KBM-7 (cell line): ENCODE measurements around the gene DCT.
A peak's percentile ranks its signal among the peaks of the same experiment; 100 is the strongest.

ENCODE experiments used
- DNase-seq: peaks from one replicate; pipeline ENCODE4 v3.0.0-alpha.2; 2015
- in situ Hi-C: fragments of 300-500 bp; cut with MboI; formaldehyde crosslinking; loops from 2 replicates; pipeline ENCODE4 v1.14.3; 2020; ENCODE audit warnings: low sequenced_read_pairs, low pct_unique_long_range_greater_than_20kb, mixed read lengths

DCT gene

DNA sequence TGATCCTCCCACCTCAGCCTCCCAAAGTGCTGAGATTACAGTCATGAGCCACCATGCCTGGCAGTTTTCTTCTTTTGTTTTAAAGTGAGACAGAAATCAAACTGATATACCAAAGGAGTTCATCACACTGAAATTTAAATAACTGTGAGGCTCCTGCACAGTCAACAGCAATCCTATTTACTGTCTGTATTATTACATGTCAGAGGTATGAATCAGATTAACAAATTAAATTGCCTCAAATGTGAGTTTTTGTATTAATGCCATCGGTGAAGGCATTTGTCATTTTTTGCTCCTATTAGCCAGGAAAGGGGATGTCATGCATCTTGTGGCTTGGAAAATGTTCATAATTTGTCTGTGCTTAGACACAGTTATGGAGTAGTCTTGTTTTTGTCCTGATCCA, 20.4 kb downstream of the DCT start:
- DNase-seq: no peak
- in situ Hi-C loops: no loop called here

DNA sequence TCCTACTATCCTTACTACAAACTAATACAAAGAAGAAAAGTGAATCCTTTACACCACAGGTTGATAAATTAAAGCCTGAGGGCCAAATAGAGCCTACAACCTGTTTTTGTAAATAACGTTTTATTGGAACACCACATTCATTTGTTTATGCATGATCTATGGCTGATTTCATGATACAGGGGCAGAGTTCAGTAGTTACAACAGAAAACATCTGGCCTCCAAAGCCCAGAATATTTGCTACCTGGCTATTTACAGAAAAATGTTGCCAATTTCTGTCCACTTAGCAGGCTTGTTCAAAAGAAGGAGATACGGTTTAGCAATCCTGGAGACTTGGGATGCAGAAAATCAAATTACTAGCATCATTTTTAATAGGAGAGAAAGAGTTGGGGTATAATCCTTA, 24.1 kb downstream of the DCT start:
- in situ Hi-C loops: no loop called here
- DNase-seq: no peak

DNA sequence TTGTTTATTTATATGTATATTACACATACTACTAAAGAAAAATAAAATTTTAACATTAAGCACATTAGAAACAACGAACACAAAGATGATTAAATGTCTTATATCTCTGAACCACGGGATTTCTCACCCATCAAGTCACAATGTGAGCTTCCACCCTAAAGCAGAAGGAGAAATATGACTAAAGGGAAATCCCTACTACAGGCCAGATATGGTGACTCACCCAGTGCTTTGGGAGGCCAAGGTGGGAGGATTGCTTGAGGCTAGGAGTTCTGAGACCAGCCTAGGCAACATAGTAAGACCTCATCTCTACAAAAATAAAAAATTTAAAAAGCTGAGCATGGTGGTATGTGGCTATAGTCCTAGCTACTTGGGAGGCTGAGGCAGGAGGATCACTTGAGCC, 24.6 kb downstream of the DCT start:
- in situ Hi-C loops: no loop called here
- no peak for DNase-seq

DNA sequence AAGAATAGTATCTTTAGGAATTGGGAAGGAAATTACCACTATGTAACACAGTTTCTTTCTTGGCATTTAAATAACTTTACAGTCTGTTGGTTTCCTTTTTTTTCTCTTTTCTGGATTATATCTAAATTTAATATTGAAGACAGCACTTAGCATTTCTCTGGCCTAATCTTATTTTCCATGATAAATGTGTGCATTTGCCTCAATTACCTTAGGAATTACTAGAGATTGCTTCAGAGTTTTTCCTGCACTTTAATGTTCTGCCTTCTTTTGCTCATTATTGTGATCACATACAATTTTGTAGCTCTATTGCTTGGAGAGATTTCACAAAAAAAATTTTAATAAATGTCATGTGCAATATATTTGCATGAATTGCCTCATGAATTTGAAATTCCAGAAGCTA, 25.1 kb downstream of the DCT start:
- in situ Hi-C loops: no loop called here
- no peak for DNase-seq

DNA sequence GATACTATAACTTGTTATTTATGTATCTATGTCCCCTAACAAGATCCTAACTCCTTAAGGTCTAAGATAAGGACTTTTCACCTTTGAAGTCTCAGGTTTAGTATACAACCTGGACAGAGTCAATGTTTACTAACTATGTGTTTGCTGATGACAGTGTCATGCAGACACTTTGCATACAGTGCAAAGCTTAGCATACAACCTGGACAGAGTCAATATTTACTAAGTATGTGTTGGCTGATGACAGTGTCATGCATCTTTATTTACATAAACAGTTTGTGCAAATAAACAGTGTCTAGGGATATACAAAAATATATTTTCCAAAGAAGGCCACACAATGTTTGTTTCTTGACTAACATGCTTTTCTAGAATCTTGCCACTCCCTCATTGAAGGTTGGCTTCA, 34.7 kb downstream of the DCT start:
- DNase-seq: no peak
- in situ Hi-C loops: no loop called here

DNA sequence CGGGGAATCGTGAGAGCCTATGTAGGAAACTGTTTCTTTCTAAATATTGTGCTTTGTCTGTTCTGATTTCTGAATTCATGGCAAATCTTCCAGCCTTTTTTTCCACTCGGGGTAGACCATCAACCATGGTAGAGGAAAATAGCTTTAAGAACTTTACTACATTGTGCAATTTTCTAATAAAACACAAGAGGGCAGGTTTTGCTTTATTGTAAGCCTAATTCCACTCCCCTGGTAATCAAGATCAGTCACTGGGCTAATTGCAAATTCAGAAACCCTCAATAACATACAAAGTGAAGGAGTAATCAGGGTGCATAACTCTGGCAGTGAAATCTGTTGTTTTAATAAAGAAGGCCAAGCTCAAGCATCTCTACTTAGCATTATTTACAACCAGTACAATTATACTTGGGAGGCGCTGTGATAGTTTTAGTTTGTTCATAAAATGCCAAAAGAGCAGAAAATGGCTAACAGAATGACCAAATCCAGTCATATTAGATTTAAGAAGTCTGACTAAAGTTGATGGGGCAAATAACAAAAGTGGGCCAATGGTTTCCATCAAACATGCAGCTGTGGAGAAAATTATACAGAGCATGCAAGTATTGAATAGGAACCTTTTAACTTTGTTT, 43.8 kb downstream of the DCT start:
- DNase-seq: peak; percentile 75
- in situ Hi-C loops: loop anchor here (10.0 kb wide), 1 partner anchor 179 kb away; no protein-coding TSS in a partner anchor

DNA sequence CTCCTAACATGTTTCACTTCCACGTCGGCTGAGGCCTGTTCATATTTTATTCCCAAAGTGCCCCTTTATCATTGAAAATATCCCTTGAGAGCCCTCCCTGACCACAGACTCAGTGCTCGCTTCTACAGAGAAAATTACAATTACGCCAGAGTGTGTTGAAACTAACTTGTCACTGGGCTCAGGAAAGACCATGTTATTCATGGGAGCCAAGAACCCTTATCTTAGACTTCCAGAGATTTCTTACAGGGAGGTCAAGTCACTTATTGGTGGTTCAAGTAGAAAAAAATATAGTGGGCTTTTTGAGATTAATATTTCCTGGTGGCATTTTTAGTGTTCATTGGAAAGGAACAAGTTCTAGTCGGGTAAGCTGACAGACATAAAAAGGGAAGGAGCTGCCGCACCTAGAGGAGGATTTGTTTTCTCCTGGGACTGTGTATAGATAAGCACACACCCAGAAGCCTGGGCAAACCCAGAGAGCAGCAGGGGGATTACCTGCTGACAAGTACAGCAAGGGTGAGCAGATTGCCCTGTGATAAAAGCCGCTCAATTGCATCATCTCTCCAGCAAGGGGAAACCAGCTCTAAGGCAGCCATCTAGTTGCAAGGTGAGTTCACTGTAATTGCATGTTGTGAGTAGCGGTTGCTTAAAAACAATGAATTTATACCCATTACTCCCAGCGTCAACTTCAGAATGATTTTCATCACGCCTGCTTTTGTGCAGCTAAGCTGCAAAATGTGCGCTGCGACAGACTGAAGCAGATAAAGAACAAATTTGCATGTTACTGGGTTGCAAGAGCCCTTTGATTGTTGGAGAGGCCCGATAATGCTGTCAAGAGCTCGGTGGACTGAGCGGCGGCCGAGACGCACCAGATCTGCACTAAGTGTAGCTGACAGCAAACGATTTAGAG, 46.2 kb downstream of the DCT start:
- in situ Hi-C loops: loop anchor here (10.0 kb wide), 1 partner anchor 181 kb away; no protein-coding TSS in a partner anchor
- DNase-seq: peak; percentile 29

DNA sequence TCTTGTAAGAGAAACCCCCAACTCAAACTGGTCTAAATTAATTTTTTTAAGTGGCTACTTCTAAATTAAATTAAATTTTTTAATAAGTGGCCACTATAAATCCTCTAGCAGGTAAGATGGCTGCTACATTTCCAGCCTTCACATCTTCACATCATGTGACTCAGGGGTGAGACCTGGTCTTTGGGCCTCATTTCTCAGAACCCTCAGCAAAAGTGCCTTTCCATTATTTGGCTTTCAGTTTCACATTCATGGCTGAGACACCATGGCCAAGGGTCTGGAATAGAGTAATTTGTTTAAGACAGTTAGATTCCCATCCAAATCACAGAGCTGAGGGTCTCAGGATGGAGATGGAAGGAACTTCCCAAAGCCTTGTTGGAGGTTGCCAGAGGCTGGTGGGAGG, 47.5 kb downstream of the DCT start:
- DNase-seq: no peak
- in situ Hi-C loops: loop anchor here (10.0 kb wide), 1 partner anchor 183 kb away; no protein-coding TSS in a partner anchor

DNA sequence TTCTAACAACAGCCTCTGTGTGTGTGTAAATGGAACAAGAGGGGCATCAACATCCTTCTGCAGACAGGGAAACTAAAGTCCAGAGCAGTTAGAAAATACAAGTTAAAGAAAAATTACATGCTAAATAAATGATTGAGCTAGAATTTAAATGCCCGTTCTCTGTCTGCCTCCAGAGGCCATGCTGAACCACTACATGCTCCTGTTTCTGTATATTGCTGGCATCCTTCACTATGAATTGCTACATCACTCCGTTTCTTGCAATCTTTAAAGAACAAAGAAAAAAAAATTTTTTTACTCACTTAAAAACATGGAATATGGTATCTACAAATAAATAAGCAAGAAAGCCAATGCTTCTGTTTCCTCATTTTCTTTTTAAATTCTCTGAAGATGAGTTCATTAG, 47.9 kb downstream of the DCT start:
- in situ Hi-C loops: loop anchor here (10.0 kb wide), 1 partner anchor 183 kb away; no protein-coding TSS in a partner anchor
- DNase-seq: no peak

DNA sequence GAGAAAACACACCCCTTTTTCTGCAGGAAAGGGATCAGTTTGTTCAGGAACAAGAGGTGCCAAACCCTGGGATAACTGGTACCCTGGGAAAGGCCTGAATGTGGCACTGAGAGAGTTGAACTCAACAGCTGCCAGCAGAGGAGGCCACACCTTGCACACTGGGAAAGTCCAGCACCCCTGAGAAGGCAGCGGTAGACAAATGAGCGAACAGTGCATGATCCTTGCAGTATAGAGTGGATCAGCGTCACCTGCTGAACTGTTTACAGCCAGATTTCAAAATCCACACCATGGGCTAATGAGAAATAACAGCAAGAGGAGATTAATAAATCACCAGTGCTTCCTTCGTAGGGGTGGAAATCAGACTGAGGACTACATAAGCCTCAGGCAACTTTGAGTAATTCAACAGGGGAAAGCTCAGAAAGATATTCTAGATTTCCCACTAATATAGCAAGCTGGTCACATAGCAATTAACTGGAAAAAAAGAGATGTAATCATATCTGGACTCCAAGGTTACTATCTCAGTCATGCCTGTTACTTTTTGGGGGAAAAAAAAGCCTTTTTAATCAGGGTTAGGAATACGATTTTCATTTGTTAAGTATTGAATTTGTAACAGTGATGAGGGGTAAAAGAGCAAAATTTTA, 52.0 kb downstream of the DCT start:
- no peak for DNase-seq
- in situ Hi-C loops: no loop called here

DNA sequence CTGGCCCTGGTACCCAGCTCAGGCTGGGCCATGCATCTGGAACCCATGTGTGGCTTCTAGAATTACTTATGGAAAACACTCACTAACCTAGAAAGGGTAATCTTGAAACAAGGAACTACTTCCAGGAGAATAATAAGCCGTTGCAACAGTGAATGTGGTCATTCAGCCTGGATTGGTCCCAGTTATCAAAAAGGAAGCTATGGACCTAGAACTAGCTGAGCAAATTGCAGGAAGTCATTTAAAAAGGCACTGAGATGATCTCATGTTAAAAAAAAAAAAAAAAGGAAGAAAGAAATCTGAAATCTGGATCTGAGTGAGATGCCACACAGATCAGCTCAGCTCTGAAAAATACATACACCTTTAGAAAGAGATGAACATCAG, 59.6 kb downstream of the DCT start:
- in situ Hi-C loops: no loop called here
- DNase-seq: peak; percentile 42

DNA sequence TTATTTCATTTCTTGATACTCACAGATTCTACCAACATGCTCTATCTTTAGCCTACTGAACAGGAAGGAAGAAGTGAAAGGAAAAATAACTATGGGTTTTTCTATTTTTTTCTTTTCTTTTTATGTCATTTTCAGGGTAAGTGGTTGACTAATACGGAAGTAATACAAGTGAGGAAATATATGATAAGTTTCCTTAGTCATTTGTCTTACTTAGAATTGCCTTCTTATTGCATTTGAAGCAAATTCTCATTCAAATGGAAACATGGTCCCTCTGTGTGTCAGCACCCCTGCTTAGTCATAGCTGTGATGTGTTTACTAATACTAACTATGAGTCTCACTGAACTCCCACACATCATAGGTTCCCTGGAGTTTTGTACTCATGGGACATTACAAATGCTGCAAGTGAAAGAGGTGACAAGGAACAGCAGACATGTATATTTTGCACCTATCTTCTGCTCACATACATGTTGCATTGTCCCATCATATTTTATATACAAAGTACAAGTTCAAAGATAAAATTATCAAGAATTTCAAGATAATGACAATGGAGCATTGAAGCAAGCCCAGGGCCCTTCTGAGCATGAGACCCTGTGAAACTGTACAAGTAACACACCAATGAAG, 60.1 kb downstream of the DCT start:
- in situ Hi-C loops: no loop called here
- peak; percentile 12 for DNase-seq

DNA sequence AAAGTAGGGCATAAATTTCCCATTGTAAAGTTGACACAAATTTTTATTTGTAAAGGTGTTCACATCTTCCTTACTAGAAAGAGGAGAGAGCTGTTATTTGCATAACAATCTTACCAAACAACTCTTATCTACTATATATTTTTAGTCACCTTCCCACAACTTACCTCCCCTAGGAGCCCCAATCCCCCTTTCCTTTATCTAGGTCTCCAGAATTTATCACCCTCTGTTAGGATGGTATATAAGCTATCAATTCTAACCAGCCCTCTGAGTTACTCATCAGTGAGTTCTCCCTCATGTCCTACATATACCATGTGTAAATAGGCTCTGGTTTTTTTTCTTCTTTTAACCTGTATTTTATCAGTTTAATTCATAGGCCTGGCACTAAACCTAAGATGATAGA, 62.2 kb downstream of the DCT start:
- in situ Hi-C loops: no loop called here
- DNase-seq: no peak

DNA sequence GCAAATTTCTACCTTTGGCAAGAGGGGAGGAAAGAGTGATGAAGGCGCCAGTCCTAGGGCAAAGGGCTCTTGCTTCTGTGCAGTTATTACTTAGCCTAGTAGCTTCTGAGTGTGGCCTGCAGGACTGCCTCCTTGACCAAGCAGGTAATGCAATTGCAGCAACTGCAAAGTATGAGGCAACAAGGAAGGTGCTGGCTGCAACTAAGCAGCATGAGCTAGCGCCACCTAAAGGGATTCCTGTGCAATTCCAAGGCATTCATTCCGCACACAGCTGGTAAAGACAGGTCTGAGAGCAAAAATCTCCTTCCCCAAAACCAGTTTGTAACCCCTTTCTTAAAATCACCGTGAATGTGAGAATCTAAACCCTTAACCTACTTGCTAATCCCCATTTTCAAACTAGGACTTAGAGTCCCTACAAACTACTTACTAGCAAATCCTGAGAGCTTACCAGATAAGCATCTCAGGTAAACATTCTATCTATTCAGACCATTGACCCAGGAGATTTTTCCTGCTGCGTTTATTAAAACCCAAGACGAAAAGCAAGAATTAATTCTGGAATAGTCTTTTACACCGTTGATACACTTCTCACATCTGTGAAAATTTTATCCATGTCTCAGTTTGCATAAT, 62.9 kb downstream of the DCT start:
- in situ Hi-C loops: no loop called here
- DNase-seq: peak; percentile 56

DNA sequence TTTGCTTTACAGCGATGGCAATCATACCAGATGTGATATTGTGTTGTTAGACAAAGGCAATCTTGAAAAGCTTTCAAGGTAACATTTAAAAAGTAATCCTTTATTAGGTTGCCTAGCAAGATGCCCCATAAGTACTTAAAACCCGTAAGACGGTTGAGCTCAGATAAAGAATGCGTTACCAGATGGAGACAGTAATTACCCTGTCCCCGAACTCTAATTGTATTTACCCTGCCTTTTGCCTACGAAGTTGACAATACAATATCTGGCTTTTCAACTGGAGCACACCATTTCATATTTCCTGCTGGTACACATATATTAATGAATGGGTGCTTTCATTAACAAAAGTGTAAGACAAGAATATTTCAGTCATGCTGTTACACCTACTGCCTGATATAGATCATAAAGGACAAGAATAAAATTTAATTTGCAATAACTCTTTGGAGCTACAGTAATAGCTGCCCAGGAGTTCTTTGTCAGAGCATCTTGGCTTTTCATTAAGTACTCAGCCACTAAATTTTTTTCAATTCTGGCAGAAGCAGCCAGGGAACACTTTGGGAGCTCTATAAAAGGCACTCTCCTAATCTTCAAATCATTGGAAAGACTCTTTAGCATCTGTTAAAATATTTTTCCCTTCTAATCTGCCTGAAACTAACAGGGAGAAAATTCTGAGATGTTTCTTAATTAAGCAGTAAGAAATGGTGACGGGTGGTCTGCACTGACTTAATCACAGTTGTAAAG, 63.8 kb downstream of the DCT start:
- in situ Hi-C loops: no loop called here
- no peak for DNase-seq

DNA sequence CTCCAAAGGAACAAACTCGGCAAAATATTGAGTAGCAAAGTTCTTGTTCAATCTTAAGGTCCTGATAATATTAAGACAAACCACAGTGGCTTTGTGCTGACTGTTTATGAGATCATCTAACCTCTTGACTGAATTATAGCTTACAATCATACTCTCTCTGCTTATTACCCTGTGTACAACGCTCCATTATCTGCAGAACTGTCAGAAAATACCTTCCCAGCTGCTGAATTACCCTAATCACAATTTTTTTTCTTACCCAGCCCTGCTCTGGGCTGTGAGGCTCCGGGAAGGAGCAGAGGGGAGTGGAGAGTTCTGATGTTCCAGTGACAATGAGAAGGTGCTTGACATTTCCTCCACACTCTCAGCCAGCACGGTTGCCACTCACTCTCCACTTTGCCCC, 64.8 kb downstream of the DCT start:
- in situ Hi-C loops: no loop called here

DNA sequence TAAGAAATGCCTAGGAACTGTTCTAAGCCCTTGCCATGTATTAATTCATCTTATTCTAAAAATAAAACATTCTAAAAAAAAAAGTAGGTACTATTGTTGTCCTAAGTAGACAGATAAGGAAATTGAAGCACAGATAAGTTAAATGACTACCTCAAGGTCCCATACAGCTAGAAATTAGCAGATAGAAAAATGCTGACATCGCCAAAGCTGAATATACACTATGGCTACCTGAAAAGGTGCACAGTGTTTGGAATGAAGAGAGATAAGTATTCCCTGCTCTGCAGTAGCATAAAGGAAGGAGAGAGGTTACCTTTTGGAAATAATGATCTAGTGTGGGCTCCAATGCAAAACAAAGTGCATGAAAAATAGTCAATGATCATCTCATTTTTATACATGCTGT, 65.3 kb downstream of the DCT start:
- DNase-seq: no peak
- in situ Hi-C loops: no loop called here

More for the DNA sequence above, 64.8 kb downstream of the DCT start:
- DNase-seq: no peak

DNA sequence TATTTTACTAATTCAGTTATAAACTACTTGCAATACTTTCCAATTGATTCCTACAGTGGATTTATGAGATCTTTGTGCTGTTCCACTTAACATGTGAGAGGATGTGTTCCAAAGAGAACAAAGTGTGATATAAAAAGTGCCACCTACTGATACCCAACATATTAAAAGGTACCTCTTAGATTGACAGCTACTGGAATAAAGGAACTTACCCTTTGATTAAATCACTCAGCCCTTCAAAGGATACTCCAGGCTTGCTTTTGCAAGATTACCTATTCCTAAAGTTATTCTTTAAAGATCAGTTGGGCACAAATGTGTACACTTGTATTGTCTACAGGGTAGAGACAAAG, 65.9 kb downstream of the DCT start:
- no peak for DNase-seq
- in situ Hi-C loops: no loop called here
